C4-2B (cell line): ENCODE data around the gene TSPAN12.

Source experiments
- CTCF ChIP-seq: fragments of 450-650 bp; conservative IDR thresholded peaks from 2 replicates; pipeline ENCODE4 v1.5.1; 2017; ENCODE audit warnings: mild to moderate bottlenecking
- ZFX ChIP-seq: fragments of 450-650 bp; IDR thresholded peaks from 2 replicates; pipeline ENCODE4 v1.6.1; 2017

- no peak for TF ChIP-seq CTCF
- TF ChIP-seq ZFX = no peak
These were observed 48.7 kb downstream of the TSPAN12 start for GRCh38 chr7:120809260-120809659.
